Astrocyte (in vitro differentiated cells and primary cell): Measurements from ENCODE around the gene GSTA3. TPM values are rescaled to one million over a fixed set of nuclear protein-coding genes. Genes with fewer than 3 reads are reported as not detected.
A peak's percentile ranks its signal among the peaks of the same experiment; 100 is the strongest.

Experiments used
- DNase-seq: peaks from one replicate; pipeline ENCODE4 v3.0.0-alpha.2; 2010; ENCODE audit warnings: low read depth
- FAIRE-seq: peaks from 2 replicates; lab custom pipeline; 2011; peaks lifted over from hg19 to GRCh38; lab: Jason Lieb, UNC
- H2AFZ ChIP-seq: 2 replicates; pipeline ENCODE4 v1.6.0; 2012; ENCODE audit warnings: low read depth, low read length, inconsistent platforms
- H3K27ac ChIP-seq: 2 replicates; pipeline ENCODE4 v1.5.1; 2011; ENCODE audit warnings: low read depth, low read length, inconsistent platforms
- H3K27me3 ChIP-seq: 2 replicates; pipeline ENCODE4 v1.6.0; 2011; ENCODE audit warnings: low read length, inconsistent platforms; ENCODE audit not compliant: insufficient read depth
- H3K36me3 ChIP-seq: 2 replicates; pipeline ENCODE4 v1.5.1; 2011; ENCODE audit warnings: low read length, inconsistent platforms; ENCODE audit not compliant: insufficient read depth
- H3K4me1 ChIP-seq: 2 replicates; pipeline ENCODE4 v1.5.1; 2011; ENCODE audit warnings: low read length, inconsistent platforms; ENCODE audit not compliant: insufficient read depth
- H3K4me2 ChIP-seq: 2 replicates; pipeline ENCODE4 v1.6.0; 2012; ENCODE audit warnings: low read length, inconsistent platforms
- H3K4me3 ChIP-seq: 2 replicates; pipeline ENCODE4 v1.5.1; 2011; ENCODE audit warnings: low read depth, mild to moderate bottlenecking, low read length, inconsistent platforms; ENCODE audit not compliant: insufficient read depth
- H3K79me2 ChIP-seq: 2 replicates; pipeline ENCODE4 v1.6.0; 2012; ENCODE audit warnings: mild to moderate bottlenecking, low read length, inconsistent platforms; ENCODE audit not compliant: insufficient read depth
- H3K9ac ChIP-seq: 2 replicates; pipeline ENCODE4 v1.6.0; 2012; ENCODE audit warnings: mild to moderate bottlenecking, low read length, inconsistent platforms
- H3K9me3 ChIP-seq: 2 replicates; pipeline ENCODE4 v1.5.1; 2012; ENCODE audit warnings: low read depth, mild to moderate bottlenecking, low read length, inconsistent platforms; ENCODE audit not compliant: insufficient read depth
- H4K20me1 ChIP-seq: 2 replicates; pipeline ENCODE4 v1.6.0; 2012; ENCODE audit warnings: low read length, inconsistent platforms; ENCODE audit not compliant: insufficient read depth
- H3K27ac Mint-ChIP-seq: one replicate; pipeline ENCODE4 v1.8.0; 2021; ENCODE audit warnings: mild to moderate bottlenecking, mixed read lengths; ENCODE audit not compliant: unreplicated experiment
- H3K27me3 Mint-ChIP-seq: one replicate; pipeline ENCODE4 v1.8.0; 2021; ENCODE audit warnings: low read depth, mixed read lengths; ENCODE audit not compliant: unreplicated experiment
- H3K36me3 Mint-ChIP-seq: one replicate; pipeline ENCODE4 v1.8.0; 2021; ENCODE audit warnings: low read depth, mixed read lengths; ENCODE audit not compliant: unreplicated experiment
- H3K4me1 Mint-ChIP-seq: one replicate; pipeline ENCODE4 v1.8.0; 2021; ENCODE audit warnings: low read depth, mixed read lengths; ENCODE audit not compliant: unreplicated experiment
- H3K4me3 Mint-ChIP-seq: one replicate; pipeline ENCODE4 v1.8.0; 2021; ENCODE audit warnings: mild to moderate bottlenecking, moderate library complexity, mixed read lengths; ENCODE audit not compliant: unreplicated experiment
- H3K9me3 Mint-ChIP-seq: one replicate; pipeline ENCODE4 v1.8.0; 2021; ENCODE audit warnings: mild to moderate bottlenecking, mixed read lengths; ENCODE audit not compliant: unreplicated experiment
- EZH2 ChIP-seq: IDR thresholded peaks from 2 replicates; pipeline ENCODE4 v1.6.1; 2012; ENCODE audit warnings: mild to moderate bottlenecking, low read length, inconsistent platforms; ENCODE audit not compliant: insufficient read depth
- total RNA-seq: library from RNA; stranded (reverse); gene quantifications from 2 replicates; pipeline ENCODE4 v1.2.1, GENCODE V29; 2021
- TF ChIP-seq, protein P1 (sequence below): IDR thresholded peaks from 2 replicates; pipeline ENCODE4 v1.5.1; 2011; ENCODE audit warnings: low read depth, mild to moderate bottlenecking, inconsistent platforms, low read length, moderate library complexity; ENCODE audit not compliant: insufficient read depth

The GSTA3 gene
- total RNA-seq, 1 donor from 2014 or later: not detected

DNA sequence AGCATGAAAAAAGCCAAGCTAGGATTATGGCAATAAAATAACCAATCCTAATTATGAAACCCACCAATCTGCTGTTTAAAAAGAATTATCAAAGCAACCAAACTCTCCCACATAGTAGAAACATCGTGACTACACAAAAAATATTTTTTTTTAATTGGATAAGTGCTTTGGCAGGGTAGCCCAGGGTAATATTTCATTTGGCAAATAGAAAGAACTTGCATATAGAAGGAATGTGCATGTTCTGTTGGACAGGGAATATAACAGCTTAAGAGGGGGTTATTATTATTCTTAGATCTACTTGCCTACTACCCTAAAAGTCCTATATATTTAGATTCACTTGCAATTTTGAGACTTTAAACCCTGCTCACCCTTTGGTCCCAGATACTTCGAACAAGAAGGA is 972 bp downstream of the GSTA3 start:
- no peak for TF ChIP-seq EZH2
- TF ChIP-seq, protein P1, sequence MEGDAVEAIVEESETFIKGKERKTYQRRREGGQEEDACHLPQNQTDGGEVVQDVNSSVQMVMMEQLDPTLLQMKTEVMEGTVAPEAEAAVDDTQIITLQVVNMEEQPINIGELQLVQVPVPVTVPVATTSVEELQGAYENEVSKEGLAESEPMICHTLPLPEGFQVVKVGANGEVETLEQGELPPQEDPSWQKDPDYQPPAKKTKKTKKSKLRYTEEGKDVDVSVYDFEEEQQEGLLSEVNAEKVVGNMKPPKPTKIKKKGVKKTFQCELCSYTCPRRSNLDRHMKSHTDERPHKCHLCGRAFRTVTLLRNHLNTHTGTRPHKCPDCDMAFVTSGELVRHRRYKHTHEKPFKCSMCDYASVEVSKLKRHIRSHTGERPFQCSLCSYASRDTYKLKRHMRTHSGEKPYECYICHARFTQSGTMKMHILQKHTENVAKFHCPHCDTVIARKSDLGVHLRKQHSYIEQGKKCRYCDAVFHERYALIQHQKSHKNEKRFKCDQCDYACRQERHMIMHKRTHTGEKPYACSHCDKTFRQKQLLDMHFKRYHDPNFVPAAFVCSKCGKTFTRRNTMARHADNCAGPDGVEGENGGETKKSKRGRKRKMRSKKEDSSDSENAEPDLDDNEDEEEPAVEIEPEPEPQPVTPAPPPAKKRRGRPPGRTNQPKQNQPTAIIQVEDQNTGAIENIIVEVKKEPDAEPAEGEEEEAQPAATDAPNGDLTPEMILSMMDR: no peak
- Mint-ChIP-seq H3K27ac (no peak overlapping the region), H3K4me3 (no peak overlapping the region), H3K4me1 (peaks cover 1% of the 10 kb centered on the region), H3K9me3 (peaks cover 3% of the 10 kb centered on the region), H3K36me3 (no peaks in the 10 kb centered on the region), H3K27me3 (peaks cover 12% of the 10 kb centered on the region)
- no peaks in the 10 kb centered on the region for H3K27me3 ChIP-seq
- FAIRE-seq (no peak), DNase-seq (no peak)
- no peak overlapping the region for H2AFZ ChIP-seq
- no peaks in the 10 kb centered on the region for H3K79me2 ChIP-seq
- H4K20me1 ChIP-seq: no peaks in the 10 kb centered on the region
- H3K4me3 ChIP-seq: no peak overlapping the region
- no peaks in the 10 kb centered on the region for H3K4me1 ChIP-seq
- H3K27ac ChIP-seq: no peak overlapping the region
- no peak overlapping the region for H3K4me2 ChIP-seq
- H3K9me3 ChIP-seq: no peaks in the 10 kb centered on the region
- no peaks in the 10 kb centered on the region for H3K36me3 ChIP-seq
- no peak overlapping the region for H3K9ac ChIP-seq

DNA sequence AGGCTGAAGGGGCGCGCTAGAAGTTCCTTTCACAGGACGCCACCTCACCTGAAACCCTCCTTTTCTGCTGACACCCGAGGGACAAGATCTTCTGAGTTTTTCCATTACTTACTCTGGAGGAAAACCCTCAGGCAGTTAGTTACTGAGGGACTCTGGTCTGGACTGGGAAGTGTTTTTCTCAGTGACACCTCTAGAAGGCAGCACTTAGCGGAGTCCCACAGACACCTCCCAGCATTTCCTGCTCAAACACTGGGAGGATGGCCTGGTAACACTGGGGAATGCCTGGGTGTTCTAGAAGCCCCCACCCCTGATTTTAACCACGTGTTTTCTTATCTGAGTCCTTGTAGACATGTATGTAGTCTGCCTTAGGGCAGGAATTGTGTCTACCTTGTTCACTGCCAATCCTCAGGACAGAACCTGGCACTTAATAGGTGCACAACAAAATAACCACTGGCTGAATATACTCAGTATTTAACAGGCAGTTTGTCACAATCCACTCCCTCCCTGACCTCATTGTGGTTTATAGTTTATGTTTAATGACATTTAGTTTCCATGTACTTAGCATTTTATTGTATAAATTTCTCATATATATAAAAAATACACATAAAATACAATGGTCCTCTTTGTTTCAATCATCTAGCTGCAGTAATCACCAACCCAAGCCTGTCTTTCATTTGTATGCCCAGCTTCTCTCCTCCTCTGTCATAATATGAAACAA is 4.8 kb downstream of the GSTA3 start:
- no peak for FAIRE-seq
- H3K9me3 Mint-ChIP-seq: no peaks in the 10 kb centered on the region
- H2AFZ ChIP-seq: peak overlapping the region; percentile 24

More for the DNA sequence above, 4.8 kb downstream of the GSTA3 start:
- Histone ChIP-seq H3K36me3 (no peaks in the 10 kb centered on the region), H3K4me2 (no peak overlapping the region), H3K4me1 (no peaks in the 10 kb centered on the region), H3K9me3 (no peaks in the 10 kb centered on the region), H3K4me3 (no peak overlapping the region), H3K79me2 (no peaks in the 10 kb centered on the region), H3K9ac (no peak overlapping the region), H3K27ac (no peak overlapping the region), H3K27me3 (no peaks in the 10 kb centered on the region), H4K20me1 (no peaks in the 10 kb centered on the region)
- no peak for TF ChIP-seq EZH2
- TF ChIP-seq, protein P1: no peak
- Mint-ChIP-seq H3K4me3 (no peak overlapping the region), H3K27ac (no peak overlapping the region), H3K36me3 (no peaks in the 10 kb centered on the region), H3K27me3 (peaks cover 16% of the 10 kb centered on the region), H3K4me1 (no peaks in the 10 kb centered on the region)
- DNase-seq: no peak
